NCI-H1694 treated with DMSO at 0.1 percent for 48 hours (cell line): ENCODE data around the gene SEMA3E.
"Not testable (repeated sequence)": the region's sequence is repeated elsewhere in the genome, so short reads cannot be mapped to it uniquely, and the experiment has no call there.

ENCODE experiments used
- DNase-seq: peaks from one replicate; lab custom pipeline; 2025; lab: John Stamatoyannopoulos, UW

Gene SEMA3E

DNA sequence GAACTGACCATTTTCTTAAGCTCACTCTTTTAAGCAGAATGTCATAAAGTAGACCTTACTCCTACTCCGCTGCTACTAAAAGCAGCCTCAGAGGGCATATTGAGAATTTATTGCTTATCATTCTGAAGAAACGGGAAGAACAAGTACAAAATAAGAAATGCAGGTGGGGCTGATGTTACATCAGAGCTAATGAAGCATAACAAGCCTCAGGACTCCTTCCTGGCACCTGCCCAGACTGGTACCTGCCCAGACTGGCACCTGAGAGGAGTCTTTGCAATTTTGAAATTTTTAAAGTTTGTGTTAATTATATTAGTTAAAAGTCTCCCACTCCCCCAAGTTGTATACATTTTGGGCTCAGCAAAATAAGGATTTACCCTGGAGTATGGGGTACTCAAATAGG lies 162.4 kb downstream of the SEMA3E start:
- no peak for DNase-seq

- DNase-seq: no peak
Observed at GRCh38 chr7:83484826-83485225, 164.1 kb downstream of the SEMA3E start.

GRCh38 chr7:83484266-83484665 lies 164.7 kb downstream of the SEMA3E start:
- no peak for DNase-seq

GRCh38 chr7:83478616-83479015 lies 170.3 kb downstream of the SEMA3E start:
- no peak for DNase-seq

DNA sequence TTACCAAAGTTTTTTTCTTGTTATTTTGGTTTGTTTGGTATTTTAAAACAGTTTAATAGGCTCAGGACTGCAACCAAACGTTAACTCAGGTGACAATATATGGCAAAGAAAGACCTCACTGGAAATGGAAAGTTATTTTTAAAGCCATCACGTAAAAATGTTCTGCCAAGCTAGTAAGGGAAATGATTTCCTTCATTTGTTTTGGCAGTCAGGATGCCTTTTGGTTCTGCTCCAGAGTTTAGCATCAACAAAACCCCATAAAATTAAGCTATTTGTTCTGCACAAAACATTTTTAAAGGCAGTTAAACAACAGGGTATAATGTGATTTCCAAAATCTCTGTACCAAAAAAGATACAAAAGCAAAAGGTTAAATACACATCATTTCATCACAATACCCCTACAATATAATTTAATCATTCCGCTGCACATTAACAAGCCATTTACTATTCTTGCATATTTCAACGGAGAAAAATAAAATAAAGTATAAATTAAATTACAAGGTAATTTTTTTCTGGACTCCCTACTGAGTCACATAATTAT lies 172.4 kb downstream of the SEMA3E start:
- no peak for DNase-seq

GRCh38 chr7:83475420-83475819 lies 173.5 kb downstream of the SEMA3E start:
- no peak for DNase-seq

GRCh38 chr7:83472376-83472775 lies 176.6 kb downstream of the SEMA3E start:
- DNase-seq: no peak

DNA sequence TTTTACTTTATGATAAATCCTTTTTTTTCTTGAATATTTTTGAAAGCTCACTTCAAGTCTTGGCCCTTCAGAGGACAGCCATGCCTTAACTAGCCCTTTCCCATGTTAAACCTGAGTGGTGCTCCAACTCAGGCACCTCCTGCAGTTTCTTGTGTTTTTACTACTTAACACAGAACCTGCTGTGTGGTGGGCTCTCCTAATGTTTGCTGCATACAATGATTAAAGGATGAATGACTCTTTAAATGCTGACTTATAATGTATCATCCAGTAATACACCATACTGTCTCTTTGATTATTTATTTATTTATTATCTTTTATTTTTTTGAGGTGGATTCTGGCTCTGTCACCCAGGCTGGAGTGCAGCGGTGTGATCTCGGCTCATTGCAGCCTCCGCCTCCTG lies 179.4 kb downstream of the SEMA3E start:
- DNase-seq: no peak

- no peak for DNase-seq
Observed at GRCh38 chr7:83469076-83469475, 179.9 kb downstream of the SEMA3E start.

GRCh38 chr7:83468251-83468739 lies 180.6 kb downstream of the SEMA3E start:
- peak; percentile 66 for DNase-seq

GRCh38 chr7:83467493-83467892 lies 181.4 kb downstream of the SEMA3E start:
- no peak for DNase-seq

DNA sequence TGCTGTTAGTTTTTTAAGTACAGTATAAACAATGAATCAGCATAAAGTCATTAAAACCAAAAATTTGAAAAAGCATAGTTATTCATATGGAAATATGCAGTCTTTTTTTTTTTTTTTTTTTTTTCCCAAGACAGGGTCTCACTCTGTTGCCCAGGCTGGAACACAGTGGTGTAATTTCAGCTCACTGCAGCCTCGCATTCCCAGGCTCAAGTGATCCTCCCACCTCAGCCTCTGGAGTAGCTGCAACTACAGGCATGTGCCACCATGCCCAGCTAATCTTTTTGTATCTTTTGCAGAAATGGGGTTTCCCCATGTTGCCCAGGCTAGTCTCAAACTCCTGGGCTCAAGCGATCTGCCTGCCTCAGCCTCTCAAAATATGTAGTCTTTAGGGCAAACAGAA lies 182.0 kb downstream of the SEMA3E start:
- DNase-seq: no peak

DNA sequence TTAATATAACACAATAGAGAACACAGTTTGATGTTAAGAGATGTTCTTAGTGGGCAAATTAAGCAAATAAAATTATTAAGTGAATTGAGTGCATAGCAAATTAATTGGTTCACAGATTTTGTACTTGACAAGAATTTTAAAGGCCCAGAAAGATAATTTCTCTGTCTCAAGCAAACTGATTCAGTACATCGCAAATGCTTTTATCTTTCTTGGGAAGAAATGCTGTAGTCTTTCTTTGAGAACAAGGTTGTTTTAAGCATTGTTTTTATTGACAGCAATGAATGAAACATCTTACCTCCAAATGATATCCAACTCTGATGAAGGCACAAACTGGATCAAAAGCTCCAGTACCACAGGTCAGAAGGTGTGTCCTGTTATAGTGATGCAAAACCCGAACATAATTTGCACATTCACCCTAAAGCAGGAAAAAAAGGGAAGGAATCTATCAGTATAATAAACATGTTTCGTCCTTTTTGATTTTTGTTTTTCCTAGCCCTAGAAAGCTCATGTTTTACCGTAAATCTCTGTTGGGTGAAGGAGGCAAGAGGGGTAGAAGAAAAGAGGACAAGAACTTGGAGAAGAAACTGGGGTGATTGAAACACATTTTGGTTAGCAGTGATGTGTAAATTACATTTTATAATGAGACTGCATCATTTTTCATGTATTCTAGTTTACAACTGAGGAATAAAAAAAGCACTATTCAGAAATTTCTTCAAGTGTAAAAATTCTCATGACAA lies 182.6 kb downstream of the SEMA3E start:
- DNase-seq: no peak

DNA sequence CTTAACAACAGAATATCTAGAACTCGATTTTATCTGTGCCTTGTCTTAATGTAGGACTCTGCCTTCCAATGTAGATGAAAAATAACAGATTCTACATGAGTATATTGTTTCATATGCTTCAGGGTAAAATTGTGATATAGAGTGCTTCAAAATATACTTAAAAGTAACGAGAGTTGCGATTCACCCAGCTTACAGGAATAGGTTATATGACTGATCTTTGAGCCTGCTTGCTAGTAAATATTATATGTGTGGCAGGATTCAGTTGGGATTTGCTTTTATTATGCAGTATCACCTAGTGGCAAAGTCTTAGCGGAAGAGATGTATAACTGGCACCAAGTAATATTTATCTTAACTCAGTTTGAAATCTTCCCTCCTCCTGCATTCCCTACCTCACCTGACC lies 183.3 kb downstream of the SEMA3E start:
- DNase-seq: no peak

- DNase-seq: not testable (repeated sequence)
Observed at GRCh38 chr7:83461820-83462219, 187.1 kb downstream of the SEMA3E start.

DNA sequence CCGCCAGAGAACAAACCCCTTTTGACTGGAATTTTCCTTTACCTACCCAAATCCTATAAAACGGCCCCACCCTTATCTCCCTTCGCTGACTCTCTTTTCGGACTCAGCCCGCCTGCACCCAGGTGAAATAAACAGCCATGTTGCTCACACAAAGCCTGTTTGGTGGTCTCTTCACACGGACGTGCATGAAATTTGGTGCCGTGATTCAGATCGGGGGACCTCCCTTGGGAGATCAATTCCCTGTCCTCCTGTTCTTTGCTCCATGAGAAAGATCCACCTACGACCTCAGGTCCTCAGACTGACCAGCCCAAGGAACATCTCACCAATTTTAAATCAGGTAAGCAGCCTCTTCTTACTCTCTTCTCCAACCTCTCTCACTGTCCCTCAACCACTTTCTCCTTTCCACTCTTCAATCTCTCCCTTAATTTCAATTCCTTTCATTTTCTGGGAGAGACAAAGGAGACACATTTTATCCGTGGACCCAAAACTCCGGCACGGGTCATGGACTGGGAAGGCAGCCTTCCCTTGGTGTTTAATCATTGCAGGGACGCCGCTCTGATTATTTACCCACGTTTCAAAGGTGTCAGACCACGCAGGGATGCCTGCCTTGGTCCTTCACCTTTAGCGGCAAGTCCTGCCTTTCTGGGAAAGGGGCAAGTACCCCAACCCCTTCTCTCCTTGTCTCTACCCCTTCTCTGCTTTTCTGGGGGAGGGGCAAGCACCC lies 188.8 kb downstream of the SEMA3E start:
- not testable (repeated sequence) for DNase-seq

DNA sequence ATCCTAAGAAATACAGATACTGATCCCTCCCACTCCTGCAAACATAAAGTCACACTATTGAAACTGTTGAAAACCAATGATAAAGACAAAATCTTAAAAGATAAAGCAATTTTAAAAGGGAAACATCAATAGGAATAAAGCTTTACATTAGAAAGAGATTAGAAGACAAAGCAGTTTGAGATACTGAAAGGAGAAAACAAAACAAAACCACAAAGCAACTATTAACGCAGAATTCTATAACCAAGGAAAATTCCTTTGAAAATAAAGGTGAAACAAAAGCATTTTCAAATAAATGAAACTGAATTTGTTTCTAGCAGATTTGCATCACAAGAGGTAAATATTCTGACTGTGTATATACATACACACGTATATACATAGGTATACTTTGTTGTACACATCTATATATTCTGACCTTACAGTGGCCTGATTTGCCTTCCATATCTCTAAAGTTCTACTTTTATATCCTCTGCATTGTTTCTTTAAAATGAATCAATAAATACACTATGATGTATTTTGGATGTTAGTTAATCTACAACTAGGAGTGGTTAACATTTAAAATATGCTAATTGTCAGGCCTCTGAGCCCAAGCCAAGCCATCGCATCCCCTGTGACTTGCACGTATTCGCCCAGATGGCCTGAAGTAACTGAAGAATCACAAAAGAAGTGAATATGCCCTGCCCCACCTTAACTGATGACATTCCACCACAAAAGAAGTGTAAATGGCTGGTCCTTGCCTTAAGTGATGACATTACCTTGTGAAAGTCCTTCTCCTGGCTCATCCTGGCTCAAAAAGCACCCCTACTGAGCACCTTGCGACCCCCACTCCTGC lies 189.6 kb downstream of the SEMA3E start:
- not testable (repeated sequence) for DNase-seq

DNA sequence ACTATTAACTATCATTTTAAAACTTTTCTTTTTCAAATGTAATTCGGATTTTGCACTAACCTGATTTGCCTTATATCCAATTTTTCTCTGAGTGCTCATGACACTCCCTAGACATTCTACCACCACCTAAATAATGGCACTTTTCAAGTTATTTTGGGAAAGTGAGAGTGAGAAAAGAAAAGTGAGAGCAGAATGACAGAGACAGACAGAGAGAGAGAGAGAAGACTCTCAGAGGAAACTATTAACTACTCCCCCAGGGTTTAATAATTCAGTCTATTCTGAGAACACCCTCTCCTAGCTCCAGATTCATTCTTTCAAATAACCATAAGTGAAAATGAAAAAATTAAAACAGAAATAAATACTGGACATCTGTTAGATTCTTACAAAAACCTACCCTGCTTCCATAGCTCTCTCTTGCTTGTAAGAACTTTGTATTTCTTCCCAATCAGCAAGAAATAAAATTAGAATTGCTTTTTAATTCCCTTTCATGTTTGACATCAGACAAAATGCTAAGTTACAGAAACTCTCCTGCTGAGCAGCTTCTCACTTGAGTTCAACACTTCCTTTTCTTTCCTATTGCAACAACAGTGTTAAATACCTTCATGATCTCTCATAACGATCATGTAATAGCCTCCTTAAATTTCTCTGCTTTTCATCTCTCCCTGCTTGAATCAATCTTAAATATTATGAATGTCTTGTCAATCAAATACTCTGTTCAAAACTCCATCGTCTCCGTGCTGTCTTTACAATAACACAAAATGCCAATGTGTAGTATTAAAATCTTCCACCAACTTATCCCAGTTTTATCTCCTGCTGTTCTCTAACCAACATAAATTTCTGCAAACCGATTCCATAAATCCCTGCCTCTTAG lies 191.7 kb downstream of the SEMA3E start:
- DNase-seq: no peak

GRCh38 chr7:83456413-83456812 lies 192.5 kb downstream of the SEMA3E start:
- DNase-seq: no peak

GRCh38 chr7:83455612-83456011 lies 193.3 kb downstream of the SEMA3E start:
- DNase-seq: no peak

DNA sequence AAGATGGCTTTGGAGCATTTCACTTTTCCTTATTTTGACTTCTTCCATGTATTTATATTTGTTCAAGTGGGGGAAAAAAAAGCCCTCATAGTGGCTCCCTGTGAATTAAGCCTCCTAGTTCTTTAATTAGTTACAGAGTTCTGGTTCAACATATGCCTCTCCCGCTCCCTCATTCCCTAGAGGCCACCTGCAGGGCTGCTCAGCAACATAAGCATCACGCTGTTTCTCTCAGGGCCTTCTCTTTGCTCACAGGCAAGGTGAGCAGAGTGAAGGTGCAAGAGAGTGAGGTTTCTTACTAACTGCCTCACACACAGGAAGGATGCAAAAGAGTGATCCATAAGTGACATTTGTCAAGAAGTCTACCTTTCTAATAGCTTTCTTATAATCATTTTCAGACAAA lies 196.7 kb downstream of the SEMA3E start:
- DNase-seq: peak; percentile 87
